Peyer's patch (tissue), 4 donors: ENCODE data around the gene GLRX5. TPM values are rescaled to one million over a fixed set of nuclear protein-coding genes. Genes with fewer than 3 reads are reported as not detected.

ENCODE experiments used
- DNase-seq, 3 donors: peaks; one replicate each; pipeline ENCODE4 v3.0.0-alpha.2; 2017 to 2019
- H3K27ac ChIP-seq, 4 donors: fragments of 200-600 bp; sonication (generic); one replicate each; pipeline ENCODE4 v1.5.1; 2016 to 2019
- H3K27me3 ChIP-seq, 2 donors: fragments of 200-600 bp; sonication (generic); one replicate each; pipeline ENCODE4 v1.5.1; 2019
- H3K36me3 ChIP-seq, 3 donors: fragments of 200-600 bp; sonication (generic); one replicate each; pipeline ENCODE4 v1.5.1; 2016 to 2019
- H3K4me1 ChIP-seq, 4 donors: fragments of 200-600 bp; sonication (generic); one replicate each; pipeline ENCODE4 v1.5.1; 2016 to 2019
- H3K4me3 ChIP-seq, 4 donors: fragments of 200-600 bp; sonication (generic); 1 replicate in 3 of 4; 2 replicates in 1 of 4; pipeline ENCODE4 v1.5.1; 2016 to 2019; ENCODE audit warnings: mild to moderate bottlenecking in 1 of 4
- H3K9me3 ChIP-seq, 4 donors: fragments of 200-600 bp; sonication (generic); one replicate each; pipeline ENCODE4 v1.5.1; 2016 to 2019; ENCODE audit warnings: mild to moderate bottlenecking in 1 of 4
- POLR2A ChIP-seq, 2 donors: fragments of 450-650 bp; IDR thresholded peaks; one replicate each; pipeline ENCODE4 v1.5.1; 2017; ENCODE audit warnings: antibody characterized with exemption in 2 of 2, mild to moderate bottlenecking in 2 of 2, moderate library complexity in 2 of 2
- total RNA-seq, 4 donors: library from RNA; depleted of rRNA; stranded (reverse); fragments of >200 nt; gene quantifications; one replicate each; pipeline ENCODE4 v1.1.0, GENCODE V29; 2016
- TF ChIP-seq, protein P1 (sequence below), 6 experiments: fragments of 450-650 bp in 4 of 6; fragments of 200-600 bp in 2 of 6; sonication (generic) in 1 of 6; IDR thresholded peaks; one replicate each; pipeline ENCODE4 v1.5.1; 2017 to 2019; ENCODE audit warnings: antibody characterized with exemption in 6 of 6, mild to moderate bottlenecking in 3 of 6, moderate library complexity in 1 of 6

The GLRX5 gene
- total RNA-seq, 4 donors from 2014 or later = 24.8 to 42.7 (median 29.5) TPM

DNA sequence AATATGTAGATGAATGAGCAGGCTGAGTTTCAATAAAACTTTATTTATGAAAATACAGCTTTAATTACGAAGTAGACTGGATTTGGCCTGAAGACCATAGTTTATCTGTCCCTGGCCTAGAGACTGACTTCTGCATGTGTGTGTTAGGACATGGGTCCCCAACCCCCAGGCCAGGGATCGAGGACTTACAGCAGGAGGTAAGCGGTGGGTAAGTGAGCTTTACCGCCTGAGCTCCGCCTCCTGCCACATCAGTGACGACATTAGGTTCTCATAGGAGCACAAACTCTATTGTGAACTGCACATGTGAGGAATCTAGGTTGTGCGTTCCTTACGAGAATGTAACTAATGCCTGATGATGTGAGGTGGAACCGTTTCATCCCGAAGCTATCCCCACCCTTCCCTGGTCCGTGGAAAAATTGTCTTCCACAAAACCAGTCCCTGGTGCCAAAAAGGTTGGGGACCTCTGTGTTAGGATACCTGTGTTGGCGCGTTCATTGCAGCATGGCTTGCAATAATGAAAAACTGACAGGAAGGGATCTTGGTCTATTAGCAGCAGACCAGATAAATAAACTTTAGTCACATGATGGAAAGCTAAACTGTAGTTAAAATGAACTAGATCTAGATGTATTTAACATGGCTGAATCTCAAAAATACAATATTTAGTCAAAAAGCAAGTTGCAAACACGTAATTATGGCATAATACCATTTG is 4.1 kb downstream of the GLRX5 start:
- DNase-seq = no peak
- no peak for TF ChIP-seq POLR2A (IDR thresholded peaks at IDR 0.05)
- TF ChIP-seq, protein P1, sequence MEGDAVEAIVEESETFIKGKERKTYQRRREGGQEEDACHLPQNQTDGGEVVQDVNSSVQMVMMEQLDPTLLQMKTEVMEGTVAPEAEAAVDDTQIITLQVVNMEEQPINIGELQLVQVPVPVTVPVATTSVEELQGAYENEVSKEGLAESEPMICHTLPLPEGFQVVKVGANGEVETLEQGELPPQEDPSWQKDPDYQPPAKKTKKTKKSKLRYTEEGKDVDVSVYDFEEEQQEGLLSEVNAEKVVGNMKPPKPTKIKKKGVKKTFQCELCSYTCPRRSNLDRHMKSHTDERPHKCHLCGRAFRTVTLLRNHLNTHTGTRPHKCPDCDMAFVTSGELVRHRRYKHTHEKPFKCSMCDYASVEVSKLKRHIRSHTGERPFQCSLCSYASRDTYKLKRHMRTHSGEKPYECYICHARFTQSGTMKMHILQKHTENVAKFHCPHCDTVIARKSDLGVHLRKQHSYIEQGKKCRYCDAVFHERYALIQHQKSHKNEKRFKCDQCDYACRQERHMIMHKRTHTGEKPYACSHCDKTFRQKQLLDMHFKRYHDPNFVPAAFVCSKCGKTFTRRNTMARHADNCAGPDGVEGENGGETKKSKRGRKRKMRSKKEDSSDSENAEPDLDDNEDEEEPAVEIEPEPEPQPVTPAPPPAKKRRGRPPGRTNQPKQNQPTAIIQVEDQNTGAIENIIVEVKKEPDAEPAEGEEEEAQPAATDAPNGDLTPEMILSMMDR (IDR thresholded peaks at IDR 0.05) = no peak
- H3K27ac ChIP-seq = no peak overlapping the region
- H3K36me3 ChIP-seq = peaks cover 0 to under 1% (median 0%) of the 10 kb centered on the region in 3 donors
- no peak overlapping the region for H3K4me3 ChIP-seq
- H3K4me1 ChIP-seq = peaks cover 0 to 21% (median 10%) of the 10 kb centered on the region in 4 donors
- H3K9me3 ChIP-seq = no peaks in the 10 kb centered on the region
- H3K27me3 ChIP-seq = no peaks in the 10 kb centered on the region

DNA sequence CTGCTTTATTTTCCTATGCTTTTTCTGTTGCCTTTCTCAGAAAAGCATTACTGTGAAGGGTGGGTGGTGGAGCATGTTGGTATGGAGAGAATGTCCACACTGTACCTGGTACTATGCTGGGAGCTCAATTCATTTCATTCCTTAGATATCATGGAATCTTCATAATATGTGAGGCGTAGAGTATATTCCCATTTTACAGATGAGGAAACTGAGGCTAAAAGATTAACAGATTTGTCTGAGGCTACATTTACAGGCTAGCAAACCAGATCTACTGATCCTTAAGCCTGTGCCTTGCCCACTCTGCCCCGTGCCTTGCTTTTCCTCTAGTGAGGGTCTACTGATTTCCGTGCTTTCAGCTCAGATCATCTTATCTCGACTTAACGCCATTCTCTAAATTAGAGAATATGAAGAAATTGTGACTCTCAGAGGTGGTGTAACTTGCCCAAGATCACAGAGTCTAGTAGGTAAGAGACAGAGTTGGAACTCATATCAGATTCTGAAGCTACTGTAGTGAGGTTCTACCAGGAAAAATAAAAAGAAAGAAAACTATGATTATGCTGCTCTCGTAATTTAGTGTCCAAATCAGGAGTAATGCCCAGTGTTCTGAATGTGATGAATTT is 5.5 kb downstream of the GLRX5 start:
- Histone ChIP-seq H3K9me3 (no peaks in the 10 kb centered on the region), H3K27me3 (no peaks in the 10 kb centered on the region), H3K4me1 (peaks cover 0 to 21% (median 8%) of the 10 kb centered on the region in 4 donors), H3K4me3 (no peak overlapping the region), H3K36me3 (peaks cover 0 to 13% (median 0%) of the 10 kb centered on the region in 3 donors), H3K27ac (no peak overlapping the region)
- no peak for TF ChIP-seq POLR2A (IDR thresholded peaks at IDR 0.05)
- TF ChIP-seq, protein P1 (IDR thresholded peaks at IDR 0.05) = no peak
- DNase-seq = no peak

DNA sequence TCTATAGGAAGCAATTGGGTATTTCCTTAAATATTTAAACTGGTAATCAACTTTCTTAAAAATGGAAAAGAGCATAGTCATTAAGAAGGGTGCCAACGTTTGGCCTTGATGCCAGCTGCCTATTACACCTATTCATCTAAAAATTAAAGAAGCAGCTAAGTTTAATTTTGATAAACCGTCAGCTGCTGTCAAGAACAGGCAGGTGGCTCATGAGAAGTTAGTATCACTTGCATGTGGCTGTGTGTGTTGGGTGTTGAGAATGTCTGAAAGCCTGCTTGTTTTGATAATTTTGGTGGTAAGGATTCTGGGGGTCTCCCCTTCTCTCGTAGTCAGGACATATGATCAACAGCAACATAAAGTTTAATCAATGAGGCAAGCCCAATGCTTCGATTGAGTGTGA is 6.5 kb downstream of the GLRX5 start:
- Histone ChIP-seq H3K4me1 (peaks cover 0 to 14% (median under 1%) of the 10 kb centered on the region in 4 donors), H3K36me3 (peaks cover 0 to 13% (median 0%) of the 10 kb centered on the region in 3 donors), H3K9me3 (no peaks in the 10 kb centered on the region), H3K4me3 (no peak overlapping the region), H3K27ac (no peak overlapping the region), H3K27me3 (no peaks in the 10 kb centered on the region)
- no peak for TF ChIP-seq POLR2A (IDR thresholded peaks at IDR 0.05)
- TF ChIP-seq, protein P1 (IDR thresholded peaks at IDR 0.05) = no peak
- no peak for DNase-seq

DNA sequence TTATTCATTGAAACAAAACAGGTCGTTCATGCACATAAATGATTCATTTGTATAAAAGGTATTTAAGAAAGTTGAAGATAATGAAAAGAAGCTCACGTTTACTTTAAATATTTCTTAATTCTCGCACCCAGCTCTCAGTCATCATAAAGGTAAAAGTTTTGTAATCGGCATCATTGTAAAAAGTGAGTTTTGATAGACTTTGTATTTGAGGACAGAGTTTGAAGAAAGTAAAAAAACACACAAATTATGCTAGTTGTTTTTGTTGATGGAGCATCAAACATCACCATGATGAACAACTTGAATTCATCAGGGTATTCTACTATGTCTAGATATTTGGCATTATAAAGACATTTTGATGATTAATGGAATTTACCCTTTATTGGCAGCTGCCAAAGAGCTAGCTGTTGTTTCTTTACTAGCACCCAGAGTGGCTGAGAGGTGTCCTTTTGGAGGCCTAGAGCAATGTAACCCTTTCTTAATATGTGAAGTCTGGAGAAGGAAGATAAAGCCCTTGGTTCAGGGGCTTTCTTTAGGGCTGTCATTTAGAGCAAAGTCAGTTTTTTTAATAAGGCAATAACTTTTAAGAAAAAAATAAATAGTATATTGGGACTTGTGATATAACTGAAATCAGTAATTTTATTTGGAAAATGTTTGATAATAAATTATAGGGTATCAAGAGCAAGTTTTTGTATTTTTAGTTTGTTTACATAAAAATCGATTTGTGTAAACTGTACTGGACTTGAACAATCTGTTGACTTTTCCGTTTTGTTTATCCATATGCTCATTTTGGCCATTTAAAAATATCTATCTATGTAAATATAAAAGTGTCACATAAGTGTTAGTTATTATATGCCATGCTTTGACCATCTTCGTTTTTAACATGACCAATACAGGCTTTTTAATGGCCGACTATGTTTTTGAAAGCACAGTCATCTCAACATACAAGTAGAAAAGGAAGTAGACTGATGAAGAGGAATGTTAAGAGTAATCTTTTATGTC is 7.4 kb downstream of the GLRX5 start:
- Histone ChIP-seq H3K4me1 (peaks cover 0 to 6% (median 0%) of the 10 kb centered on the region in 4 donors), H3K9me3 (no peaks in the 10 kb centered on the region), H3K27ac (no peak overlapping the region), H3K36me3 (peaks cover 0 to 13% (median 0%) of the 10 kb centered on the region in 3 donors), H3K27me3 (no peaks in the 10 kb centered on the region), H3K4me3 (no peak overlapping the region)
- TF ChIP-seq, protein P1 (IDR thresholded peaks at IDR 0.05) = no peak
- no peak for TF ChIP-seq POLR2A (IDR thresholded peaks at IDR 0.05)
- DNase-seq = no peak

DNA sequence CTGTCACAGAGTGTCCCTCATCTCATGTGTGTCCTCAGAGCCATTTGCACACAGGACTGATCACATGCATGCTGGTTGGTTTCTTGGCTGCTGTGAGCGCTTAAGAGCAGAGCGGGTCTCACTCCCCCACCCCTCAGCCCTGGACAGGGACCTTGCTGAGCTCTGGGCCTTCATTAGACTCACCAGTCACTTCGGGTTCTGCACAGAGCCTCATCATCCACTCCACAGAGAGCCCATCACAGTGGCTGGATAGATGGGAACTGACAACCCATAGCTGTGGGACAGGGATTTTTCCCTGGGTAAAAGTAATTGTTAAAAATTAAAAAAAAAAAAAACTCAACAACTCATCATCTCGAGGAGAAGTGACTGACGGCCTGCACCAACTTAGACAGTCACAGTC is 8.2 kb downstream of the GLRX5 start:
- DNase-seq = no peak
- no peak overlapping the region for H3K4me3 ChIP-seq
- no peaks in the 10 kb centered on the region for H3K4me1 ChIP-seq
- H3K27me3 ChIP-seq = no peaks in the 10 kb centered on the region
- no peak for TF ChIP-seq POLR2A (IDR thresholded peaks at IDR 0.05)
- TF ChIP-seq, protein P1 (IDR thresholded peaks at IDR 0.05) = no peak
- no peak overlapping the region for H3K27ac ChIP-seq
- H3K9me3 ChIP-seq = no peaks in the 10 kb centered on the region
- H3K36me3 ChIP-seq = peaks cover 0 to 13% (median 0%) of the 10 kb centered on the region in 3 donors
